Panc1 (cell line): ENCODE data around the gene HIGD1A. TPM values are rescaled to one million over a fixed set of nuclear protein-coding genes. Genes with fewer than 3 reads are reported as not detected.
"Not testable (repeated sequence)": the region's sequence is repeated elsewhere in the genome, so short reads cannot be mapped to it uniquely, and the experiment has no call there.

ENCODE experiments used
- ATAC-seq: fragments of 200-7000 bp; cut with Tn5 transposase; 2 replicates; pipeline ENCODE4 v1.9.1; 2020; ENCODE audit warnings: mild to moderate bottlenecking, moderate library complexity
- BruUV-seq: library from RNA; stranded (reverse); fragments of 400-500 nt; replicated peaks from 2 replicates; lab custom pipeline; 2021; lab: Mats Ljungman, UMichigan
- CTCF ChIA-PET: fragments of 300-600 bp; sonication (Branson Sonifier 250); formaldehyde crosslinking; loops from one replicate; lab custom pipeline; 2022; ENCODE audit warnings: antibody characterized with exemption; lab: Charles Lee
- POLR2A ChIA-PET: fragments of 300-600 bp; sonication (Branson Sonifier 250); formaldehyde crosslinking; loops from one replicate; lab custom pipeline; 2022; ENCODE audit warnings: antibody characterized with exemption; lab: Charles Lee
- DNase-seq: peaks from one replicate; pipeline ENCODE4 v3.0.0-alpha.2; 2010; ENCODE audit warnings: low read depth, low spot score
- H3K27ac ChIP-seq: 2 replicates; pipeline ENCODE4 v1.5.1; 2011; ENCODE audit warnings: mild to moderate bottlenecking, low read length, inconsistent platforms
- H3K27me3 ChIP-seq: fragments of 200-500 bp; sonication (Bioruptor generic); 2 replicates; pipeline ENCODE4 v1.6.0; 2014; ENCODE audit warnings: low read length, inconsistent platforms; ENCODE audit not compliant: control insufficient read depth, insufficient read depth
- H3K36me3 ChIP-seq: fragments of 200-500 bp; sonication (Bioruptor generic); 2 replicates; pipeline ENCODE4 v1.5.1; 2014; ENCODE audit warnings: inconsistent platforms, mild to moderate bottlenecking, low read length, moderate library complexity; ENCODE audit not compliant: control insufficient read depth, insufficient read depth
- H3K4me1 ChIP-seq: 2 replicates; pipeline ENCODE4 v1.5.1; 2011; ENCODE audit warnings: inconsistent platforms, mild to moderate bottlenecking, low read length, moderate library complexity; ENCODE audit not compliant: control insufficient read depth, insufficient read depth
- H3K4me3 ChIP-seq, 2 experiments: 2 replicates each; pipeline ENCODE4 v1.5.1; 2011 to 2012; ENCODE audit warnings: low read depth in 2 of 2, low read length in 2 of 2, mild to moderate bottlenecking in 2 of 2, inconsistent platforms in 1 of 2, moderate library complexity in 1 of 2
- H3K9me3 ChIP-seq: fragments of 200-500 bp; sonication (Bioruptor generic); 2 replicates; pipeline ENCODE4 v1.5.1; 2014; ENCODE audit warnings: low read depth, mild to moderate bottlenecking, inconsistent platforms, low read length, moderate library complexity; ENCODE audit not compliant: control insufficient read depth, insufficient read depth
- POLR2AphosphoS5 ChIP-seq: IDR thresholded peaks from 2 replicates; pipeline ENCODE4 v1.6.1; 2012; ENCODE audit warnings: mild to moderate bottlenecking, low read depth, low read length, moderate library complexity
- REST ChIP-seq, 2 experiments: IDR thresholded peaks; 2 replicates each; pipeline ENCODE4 v1.6.1; 2011 to 2012; ENCODE audit warnings: low read depth in 2 of 2, control low read depth in 1 of 2, low read length in 1 of 2, mild to moderate bottlenecking in 1 of 2, moderate library complexity in 1 of 2; ENCODE audit not compliant: insufficient read depth in 1 of 2
- SIN3A ChIP-seq: IDR thresholded peaks from 2 replicates; pipeline ENCODE4 v1.6.1; 2012; ENCODE audit warnings: low read depth, mild to moderate bottlenecking, low read length, moderate library complexity, borderline replicate concordance; ENCODE audit not compliant: insufficient read depth
- TCF7L2 ChIP-seq: IDR thresholded peaks from 2 replicates; pipeline ENCODE4 v1.6.1; 2011; ENCODE audit warnings: mild to moderate bottlenecking, low read depth, low read length, inconsistent platforms
- in situ Hi-C: cut with HindIII; loops from 2 replicates; pipeline ENCODE4 v1.10.0; 2016; ENCODE audit warnings: low sequenced_read_pairs, low pct_unique_long_range_greater_than_20kb
- intact Hi-C: fragments of 100-400 bp; cut with micrococcal nuclease; formaldehyde crosslinking; loops from one replicate; pipeline ENCODE4 v1.10.0; 2022; ENCODE audit not compliant: unreplicated experiment
- total RNA-seq: library from RNA; stranded (reverse); gene quantifications from one replicate; pipeline ENCODE4 v1.2.1, GENCODE V29; 2021; ENCODE audit not compliant: unreplicated experiment
- TF ChIP-seq, protein P1 (sequence below): fragments of 450-650 bp; IDR thresholded peaks from 2 replicates; pipeline ENCODE4 v1.5.1; 2017; ENCODE audit warnings: mild to moderate bottlenecking

HIGD1A gene
- total RNA-seq, 1 experiment from 2014 or later = 74.6 TPM

DNA sequence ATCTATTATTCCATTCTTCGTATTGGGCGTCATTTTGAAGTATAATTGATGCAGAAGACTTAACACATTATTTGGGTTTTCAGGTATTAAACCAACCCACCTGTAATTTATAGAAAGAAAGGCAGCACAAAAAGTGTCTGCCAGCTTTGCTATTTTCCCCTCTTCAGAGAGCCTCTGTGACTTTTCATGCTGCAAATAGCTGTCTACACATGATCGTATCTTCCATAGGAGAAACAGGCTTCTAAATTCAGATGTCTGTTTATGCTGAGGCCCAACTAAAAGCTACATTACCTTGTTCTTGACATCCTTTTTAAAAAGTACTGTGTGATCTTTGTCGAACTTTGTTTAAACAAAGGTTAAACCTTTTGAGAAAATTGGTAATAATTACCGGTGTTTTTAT lies 10.0 kb upstream of the HIGD1A start:
- intact Hi-C loops = no loop called here
- BruUV-seq = no TSS peak
- Histone ChIP-seq H3K27me3 (no peaks in the 10 kb centered on the region), H3K27ac (no peak overlapping the region), H3K4me1 (no peaks in the 10 kb centered on the region), H3K9me3 (no peaks in the 10 kb centered on the region), H3K36me3 (no peaks in the 10 kb centered on the region), H3K4me3 (no peak overlapping the region)
- TF ChIP-seq TCF7L2 = no peak
- TF ChIP-seq REST (IDR thresholded peaks at IDR 0.05; ENCODE audit: insufficient read depth in 1 of 2, low read depth in 2 of 2, low read length in 1 of 2) = no peak
- no peak for TF ChIP-seq SIN3A
- TF ChIP-seq, protein P1, sequence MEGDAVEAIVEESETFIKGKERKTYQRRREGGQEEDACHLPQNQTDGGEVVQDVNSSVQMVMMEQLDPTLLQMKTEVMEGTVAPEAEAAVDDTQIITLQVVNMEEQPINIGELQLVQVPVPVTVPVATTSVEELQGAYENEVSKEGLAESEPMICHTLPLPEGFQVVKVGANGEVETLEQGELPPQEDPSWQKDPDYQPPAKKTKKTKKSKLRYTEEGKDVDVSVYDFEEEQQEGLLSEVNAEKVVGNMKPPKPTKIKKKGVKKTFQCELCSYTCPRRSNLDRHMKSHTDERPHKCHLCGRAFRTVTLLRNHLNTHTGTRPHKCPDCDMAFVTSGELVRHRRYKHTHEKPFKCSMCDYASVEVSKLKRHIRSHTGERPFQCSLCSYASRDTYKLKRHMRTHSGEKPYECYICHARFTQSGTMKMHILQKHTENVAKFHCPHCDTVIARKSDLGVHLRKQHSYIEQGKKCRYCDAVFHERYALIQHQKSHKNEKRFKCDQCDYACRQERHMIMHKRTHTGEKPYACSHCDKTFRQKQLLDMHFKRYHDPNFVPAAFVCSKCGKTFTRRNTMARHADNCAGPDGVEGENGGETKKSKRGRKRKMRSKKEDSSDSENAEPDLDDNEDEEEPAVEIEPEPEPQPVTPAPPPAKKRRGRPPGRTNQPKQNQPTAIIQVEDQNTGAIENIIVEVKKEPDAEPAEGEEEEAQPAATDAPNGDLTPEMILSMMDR = no peak
- TF ChIP-seq POLR2AphosphoS5 = no peak
- in situ Hi-C loops = no loop called here
- CTCF ChIA-PET = no interaction called here
- DNase-seq (no peak), ATAC-seq (no peak)
- POLR2A ChIA-PET = no interaction called here

DNA sequence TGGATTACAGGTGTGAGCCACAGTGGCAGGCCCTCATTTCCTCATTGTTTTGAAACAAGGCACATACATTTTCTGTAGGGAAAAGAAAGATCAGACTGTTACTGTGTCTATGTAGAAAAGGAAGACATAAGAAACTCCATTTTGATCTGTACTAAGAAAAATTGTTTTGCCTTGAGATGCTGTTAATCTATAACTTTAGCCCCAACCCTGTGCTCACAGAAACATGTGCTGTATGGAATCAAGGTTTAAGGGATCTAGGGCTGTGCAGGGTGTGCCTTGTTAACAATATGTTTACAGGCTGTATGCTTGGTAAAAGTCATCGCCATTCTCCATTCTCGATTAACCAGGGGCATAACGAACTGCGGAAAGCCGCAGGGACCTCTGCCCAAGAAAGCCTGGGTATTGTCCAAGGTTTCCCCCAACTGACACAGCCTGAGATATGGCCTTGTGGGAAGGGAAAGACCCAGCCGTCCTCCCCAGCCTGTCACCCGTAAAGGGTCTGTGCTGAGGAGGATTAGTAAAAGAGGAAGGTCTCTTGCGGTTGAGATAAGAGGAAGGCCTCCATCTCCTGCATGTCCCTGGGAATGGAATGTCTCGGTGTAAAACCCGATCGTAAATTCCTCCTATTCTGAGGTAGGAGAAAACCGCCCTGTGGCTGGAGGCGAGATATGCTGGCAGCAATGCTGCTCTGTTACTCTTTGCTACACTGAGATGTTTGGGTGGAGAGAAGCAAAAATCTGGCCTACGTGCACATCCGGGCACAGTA lies 7.0 kb upstream of the HIGD1A start:
- in situ Hi-C loops, H3K27me3 ChIP-seq, H3K4me3 ChIP-seq, H3K27ac ChIP-seq, POLR2A ChIA-PET, H3K36me3 ChIP-seq, BruUV-seq, intact Hi-C loops, CTCF ChIA-PET, DNase-seq, ATAC-seq, H3K9me3 ChIP-seq, H3K4me1 ChIP-seq: not testable (repeated sequence)

GRCh38 chr3:42810706-42811105 lies 6.4 kb upstream of the HIGD1A start:
- H3K4me3 ChIP-seq, intact Hi-C loops, ATAC-seq, H3K27ac ChIP-seq, DNase-seq, H3K9me3 ChIP-seq, H3K36me3 ChIP-seq, BruUV-seq, H3K4me1 ChIP-seq, H3K27me3 ChIP-seq, in situ Hi-C loops, POLR2A ChIA-PET: not testable (repeated sequence)
- CTCF ChIA-PET = interaction anchor here (0.6 kb wide), 1 partner anchor 29 kb away, joined by 9 read pairs; no protein-coding TSS in a partner anchor
